GM08714 (cell line): Measurements from ENCODE around the gene SLCO4A1.

ENCODE experiments used
- H3K4me3 ChIP-seq: fragments of 200-500 bp; sonication (Bioruptor generic); 2 replicates; pipeline ENCODE4 v1.5.1; 2014; ENCODE audit warnings: mild to moderate bottlenecking, low read length, inconsistent platforms
- ZNF274 ChIP-seq: IDR thresholded peaks from 2 replicates; pipeline ENCODE4 v1.6.1; 2012; ENCODE audit warnings: mild to moderate bottlenecking, low read depth, low read length

The SLCO4A1 gene

DNA sequence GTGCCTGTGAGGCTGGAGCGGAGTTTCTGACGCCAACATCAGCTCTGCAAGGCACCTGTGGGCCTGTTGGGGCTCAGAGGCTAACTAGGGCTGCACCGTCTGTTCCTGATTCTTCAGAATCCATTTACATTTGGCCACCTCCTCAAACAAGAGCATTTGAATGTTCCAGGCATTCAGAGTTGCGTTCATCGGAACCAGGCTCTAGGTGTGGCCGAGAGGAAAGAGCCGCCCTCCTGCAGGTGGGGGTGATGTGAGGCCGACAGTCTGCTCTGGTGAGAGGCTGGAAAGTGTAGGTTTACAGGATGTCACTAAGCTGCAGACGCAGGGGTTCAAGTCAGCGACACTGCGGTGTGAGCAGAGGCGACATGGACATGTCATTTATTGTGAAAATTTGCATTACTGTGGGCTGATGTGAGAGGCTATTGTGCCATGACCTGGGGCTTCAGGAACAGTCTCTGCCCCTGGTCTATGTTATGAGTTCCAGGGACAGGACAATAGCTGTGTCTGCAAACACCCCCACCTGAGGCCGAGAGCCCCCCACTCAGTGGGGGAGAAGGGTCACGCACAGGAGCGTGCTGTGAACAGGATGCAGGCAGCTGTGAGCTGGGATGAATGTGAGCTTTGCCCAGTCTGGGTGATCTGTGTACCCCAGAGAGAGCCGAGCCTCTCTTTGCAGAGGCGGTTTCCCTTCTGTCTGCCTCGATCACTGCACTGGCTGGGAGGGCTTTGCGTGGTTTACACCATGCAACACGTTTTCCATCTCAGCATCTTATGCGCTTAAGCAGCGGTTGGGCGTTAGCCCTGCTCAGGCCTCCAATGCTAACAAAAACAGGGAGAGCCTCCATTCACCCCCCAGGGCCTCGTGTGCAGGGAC, 21.1 kb downstream of the SLCO4A1 start:
- H3K4me3 ChIP-seq: no peak overlapping the region
- TF ChIP-seq ZNF274: no peak

DNA sequence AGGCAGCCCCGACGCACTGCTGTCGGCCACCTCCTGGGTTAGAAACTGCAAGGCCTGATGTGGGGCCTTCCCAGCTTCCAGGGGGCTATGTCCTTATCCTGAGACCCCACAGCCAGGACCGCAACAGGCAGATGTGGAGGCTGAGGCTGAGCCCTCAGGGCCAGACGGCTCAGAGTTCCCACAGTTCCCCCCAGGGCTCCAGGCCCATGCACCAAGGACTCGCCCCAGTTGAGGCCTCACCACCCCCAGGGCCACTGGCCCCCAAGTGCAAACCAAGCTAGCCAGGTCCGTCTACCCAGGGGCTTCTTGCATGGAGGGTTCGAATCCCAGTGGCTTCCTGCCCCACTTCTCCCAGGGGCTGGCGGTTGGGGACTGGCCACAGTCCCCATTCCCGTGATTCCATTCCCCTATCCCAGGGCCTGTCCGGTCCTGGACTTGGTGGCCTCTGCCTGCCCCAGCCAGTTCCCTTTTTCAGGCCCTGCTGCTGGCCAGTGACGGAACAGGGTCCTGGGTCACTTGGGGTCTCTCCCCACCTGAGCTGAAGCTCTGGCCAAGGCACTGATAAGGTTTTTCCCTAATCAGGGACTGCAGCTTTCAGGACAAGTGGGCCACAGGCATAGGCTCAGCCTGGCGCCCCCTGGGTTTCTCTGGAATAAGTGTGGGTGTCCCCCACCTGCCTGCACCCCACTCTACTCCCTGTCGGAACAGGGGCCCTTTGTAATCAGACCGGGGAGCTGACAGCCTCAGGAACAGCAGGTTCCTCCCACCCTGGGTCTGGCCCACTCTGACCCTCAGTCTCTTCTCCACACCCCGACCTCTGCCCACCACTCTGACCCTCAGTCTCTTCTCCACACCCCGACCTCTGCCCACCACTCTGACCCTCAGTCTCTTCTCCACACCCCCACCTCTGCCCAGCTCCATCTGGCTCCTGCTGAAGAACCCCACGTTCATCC, 22.0 kb downstream of the SLCO4A1 start:
- TF ChIP-seq ZNF274: no peak
- no peak overlapping the region for H3K4me3 ChIP-seq

DNA sequence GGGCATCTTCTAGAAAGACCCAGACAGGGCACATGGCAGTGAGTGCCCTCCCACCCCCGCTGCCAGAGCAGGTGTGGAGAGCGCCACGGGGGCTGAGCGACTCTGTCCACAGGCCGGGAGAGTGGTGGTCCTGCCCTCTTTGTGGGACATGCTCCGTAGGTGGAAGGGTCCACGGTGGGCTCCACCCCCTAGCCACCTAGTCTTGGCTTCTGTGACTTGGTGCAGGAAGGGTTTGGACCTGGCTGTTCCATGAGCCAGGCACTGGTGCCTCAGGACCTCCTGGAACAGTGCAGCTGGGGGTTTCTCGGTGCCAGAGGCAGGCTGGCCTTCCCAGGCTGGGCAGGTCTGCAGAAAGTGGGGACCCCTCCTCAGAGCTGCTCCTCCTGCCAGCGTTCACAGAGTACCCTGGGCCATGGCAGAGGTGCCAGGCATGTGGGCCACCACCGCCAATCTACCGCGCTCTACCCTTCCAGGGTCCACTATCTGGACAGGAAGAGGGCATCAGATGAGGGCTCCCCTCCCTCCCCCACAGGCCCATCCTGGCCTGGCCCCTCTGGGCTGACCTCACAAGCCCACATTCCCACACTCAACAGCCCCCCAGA, 23.0 kb downstream of the SLCO4A1 start:
- no peak for TF ChIP-seq ZNF274
- H3K4me3 ChIP-seq: no peak overlapping the region

DNA sequence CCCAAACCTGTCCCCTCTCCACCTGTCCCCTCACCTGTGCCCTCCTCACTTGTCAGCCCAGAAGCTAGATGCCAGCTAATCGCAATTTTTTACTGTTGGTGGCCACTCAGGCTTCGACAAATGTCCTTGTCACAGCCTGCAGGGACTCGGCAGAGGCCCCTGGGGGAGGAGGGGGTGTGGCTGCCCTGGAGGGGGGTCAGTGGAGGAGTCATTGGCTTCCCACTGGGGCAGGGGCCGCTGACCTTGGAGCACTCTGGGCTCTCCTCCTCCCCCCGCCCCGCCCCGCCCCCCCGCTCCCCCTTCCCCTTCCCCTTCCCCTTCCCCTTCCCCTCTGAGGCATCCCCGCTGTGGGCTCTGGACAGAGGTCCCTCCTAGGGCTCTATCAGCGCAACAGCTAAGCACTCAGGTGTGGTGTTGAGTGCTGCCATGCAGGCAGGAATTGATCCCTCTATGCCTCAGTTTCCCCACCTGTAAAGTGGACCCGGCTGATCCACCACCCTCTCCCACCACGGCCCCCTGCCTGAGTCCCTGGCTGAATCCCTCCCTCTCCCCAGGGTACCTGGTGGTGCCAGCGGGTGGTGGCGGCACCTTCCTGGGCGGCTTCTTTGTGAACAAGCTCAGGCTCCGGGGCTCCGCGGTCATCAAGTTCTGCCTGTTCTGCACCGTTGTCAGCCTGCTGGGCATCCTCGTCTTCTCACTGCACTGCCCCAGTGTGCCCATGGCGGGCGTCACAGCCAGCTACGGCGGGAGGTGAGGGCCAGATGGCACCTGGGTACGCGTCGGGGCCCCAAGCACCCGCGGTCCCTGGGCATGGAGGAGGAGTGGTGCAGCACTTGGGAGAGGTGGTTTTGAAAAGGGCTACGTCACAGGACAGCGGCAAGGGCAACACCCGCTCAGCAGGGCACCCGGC, 23.8 kb downstream of the SLCO4A1 start:
- no peak for TF ChIP-seq ZNF274
- no peak overlapping the region for H3K4me3 ChIP-seq

DNA sequence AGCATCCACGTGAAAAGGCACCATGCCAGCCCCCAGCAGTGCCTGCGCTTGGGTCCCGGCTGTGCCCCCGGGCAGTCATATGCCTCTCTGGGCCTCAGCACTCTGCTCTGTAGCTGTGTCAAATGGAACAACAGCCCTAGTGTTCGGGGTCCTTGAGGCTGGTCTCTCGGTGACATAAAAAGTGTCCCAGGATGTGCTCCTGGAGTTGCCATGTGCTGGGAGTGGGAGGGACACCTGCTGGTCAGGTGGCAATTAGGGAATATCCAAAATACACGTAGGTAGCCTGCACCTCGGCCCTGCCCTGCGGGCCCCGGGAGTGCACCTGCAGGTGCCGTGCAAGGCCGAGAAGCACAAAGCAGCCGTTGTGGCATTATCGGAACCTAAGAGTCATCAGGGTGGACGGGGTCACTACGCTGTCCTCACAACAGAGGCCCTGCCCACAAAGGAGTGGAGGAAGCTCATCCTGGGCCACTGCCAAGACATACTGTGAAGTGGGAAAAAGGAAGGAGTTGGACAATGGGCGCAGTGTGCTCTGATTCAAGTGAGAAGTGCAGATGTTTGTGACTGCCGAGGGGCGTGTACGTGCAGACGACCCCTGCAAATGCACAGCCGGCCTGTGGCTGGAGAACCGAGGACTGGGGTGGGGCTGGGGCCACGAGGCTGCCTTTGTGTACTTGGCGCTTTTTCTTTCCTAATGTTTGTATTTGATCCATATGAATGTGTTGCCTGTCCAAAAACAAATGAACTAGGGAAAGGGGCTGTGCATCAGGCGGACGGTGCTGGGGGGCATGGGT, 24.6 kb downstream of the SLCO4A1 start:
- no peak overlapping the region for H3K4me3 ChIP-seq
- no peak for TF ChIP-seq ZNF274

DNA sequence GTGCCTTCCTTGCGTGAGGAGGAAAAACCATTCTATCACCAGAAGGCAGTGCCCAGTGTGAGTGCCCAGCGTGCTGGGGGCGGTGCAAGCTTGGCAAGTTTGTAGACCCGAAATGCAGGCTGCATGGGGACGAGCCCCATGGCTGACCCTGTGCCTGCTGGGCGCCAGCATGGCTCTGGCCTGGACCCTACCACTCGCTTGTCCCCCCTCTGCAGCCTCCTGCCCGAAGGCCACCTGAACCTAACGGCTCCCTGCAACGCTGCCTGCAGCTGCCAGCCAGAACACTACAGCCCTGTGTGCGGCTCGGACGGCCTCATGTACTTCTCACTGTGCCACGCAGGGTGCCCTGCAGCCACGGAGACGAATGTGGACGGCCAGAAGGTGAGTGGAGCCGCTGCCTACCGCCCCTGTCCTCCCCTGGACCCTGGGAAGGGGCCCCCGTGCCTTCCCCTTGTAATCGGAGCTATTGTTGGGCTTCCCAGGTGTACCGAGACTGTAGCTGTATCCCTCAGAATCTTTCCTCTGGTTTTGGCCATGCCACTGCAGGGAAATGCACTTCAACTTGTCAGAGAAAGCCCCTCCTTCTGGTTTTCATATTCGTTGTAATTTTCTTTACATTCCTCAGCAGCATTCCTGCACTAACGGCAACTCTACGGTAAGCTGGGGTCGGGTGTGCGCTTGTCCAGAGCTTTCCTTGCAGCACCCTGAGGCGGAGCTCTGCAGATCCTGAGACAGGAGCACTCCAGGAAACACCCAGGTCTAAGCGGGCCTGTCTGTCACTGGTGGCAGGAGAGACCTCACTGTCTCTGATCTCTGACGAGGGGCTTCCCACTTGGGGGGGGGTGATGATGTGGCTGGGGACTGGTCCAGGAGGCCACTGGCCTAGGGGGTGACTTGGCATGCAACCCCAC, 25.5 kb downstream of the SLCO4A1 start:
- no peak for TF ChIP-seq ZNF274
- H3K4me3 ChIP-seq: no peak overlapping the region

DNA sequence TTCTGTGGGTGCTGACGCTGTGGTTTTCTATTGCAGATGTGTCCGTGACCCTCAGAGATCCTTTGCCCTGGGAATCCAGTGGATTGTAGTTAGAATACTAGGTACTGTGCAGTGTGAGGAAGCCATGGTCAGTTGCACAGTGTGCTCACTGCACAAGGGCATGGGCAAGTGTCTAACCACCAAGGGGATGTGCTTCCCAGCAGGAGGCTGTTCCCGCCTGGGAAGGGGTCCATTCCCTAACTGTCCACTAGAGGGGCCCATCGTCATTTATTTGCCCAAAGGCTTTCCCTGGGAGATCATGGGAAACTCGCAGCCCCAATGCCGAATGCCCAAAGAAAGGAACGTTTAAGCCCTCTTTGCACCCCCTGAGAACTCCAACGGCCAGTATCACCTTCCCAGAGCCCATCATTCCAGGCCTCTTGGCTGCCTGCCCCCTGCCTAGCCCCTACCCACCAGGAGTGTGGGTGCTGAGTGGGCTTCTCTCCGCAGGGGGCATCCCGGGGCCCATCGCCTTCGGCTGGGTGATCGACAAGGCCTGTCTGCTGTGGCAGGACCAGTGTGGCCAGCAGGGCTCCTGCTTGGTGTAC, 26.2 kb downstream of the SLCO4A1 start:
- H3K4me3 ChIP-seq: no peak overlapping the region
- TF ChIP-seq ZNF274: no peak

DNA sequence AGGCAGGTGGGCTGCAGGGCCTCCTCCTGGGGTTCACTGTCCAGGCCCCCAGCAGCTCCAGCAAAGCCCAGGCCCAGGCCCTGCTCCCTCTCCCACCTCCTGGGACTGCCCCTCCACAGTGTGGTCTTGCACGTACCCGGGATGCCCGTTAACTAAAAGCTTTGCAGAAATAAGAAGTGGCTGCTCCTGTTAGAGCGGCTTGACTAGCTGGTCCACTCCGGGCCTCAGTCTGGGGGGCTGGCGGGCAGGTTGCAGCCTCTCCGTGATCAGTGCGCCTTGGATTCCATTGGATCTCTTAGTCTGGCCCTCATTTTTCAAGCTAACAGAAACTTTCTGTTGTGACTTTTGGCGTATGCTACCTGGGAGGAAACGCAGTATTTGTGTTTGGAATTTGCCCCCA, 26.9 kb downstream of the SLCO4A1 start:
- no peak for TF ChIP-seq ZNF274

DNA sequence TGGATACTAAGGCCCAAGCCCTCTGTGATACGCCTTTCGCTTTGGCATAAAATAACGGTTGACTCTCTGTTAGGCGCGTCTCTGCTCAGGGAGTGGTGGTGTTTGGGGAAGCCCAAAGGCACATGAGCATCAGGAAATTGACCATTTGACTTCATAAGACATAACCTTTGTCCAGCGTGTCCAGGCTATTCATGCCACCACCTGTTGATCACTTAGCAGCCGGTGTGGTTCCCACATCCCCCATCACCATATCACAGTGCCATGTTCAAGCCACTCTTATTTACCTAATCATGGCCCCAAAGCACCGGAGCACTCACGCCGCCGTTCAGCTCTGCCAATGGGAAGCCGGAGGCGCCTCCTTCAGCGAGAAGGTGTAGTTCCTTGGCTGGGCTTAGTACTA, 27.9 kb downstream of the SLCO4A1 start:
- no peak for TF ChIP-seq ZNF274
- no peak overlapping the region for H3K4me3 ChIP-seq

More for the DNA sequence above, 26.9 kb downstream of the SLCO4A1 start:
- H3K4me3 ChIP-seq: no peak overlapping the region

DNA sequence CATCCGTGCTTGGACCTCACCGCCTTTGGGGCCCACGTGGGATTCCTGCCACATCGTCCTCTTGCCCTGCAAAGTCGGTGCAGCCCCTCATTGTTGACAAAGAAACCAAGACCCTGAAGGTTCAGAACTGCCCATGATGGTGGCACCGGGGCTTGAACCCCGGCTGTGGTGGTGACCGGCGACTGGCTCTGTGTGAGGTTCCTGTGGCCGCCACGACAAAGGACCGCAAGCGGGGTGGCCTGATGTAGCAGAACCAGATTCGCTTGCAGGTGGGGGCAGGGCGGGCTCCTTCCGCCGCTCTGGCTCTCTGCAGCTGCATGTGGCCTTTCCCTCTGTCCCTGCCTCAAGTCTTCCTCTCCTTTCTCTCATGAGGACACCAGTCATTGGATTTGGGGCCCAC, 28.7 kb downstream of the SLCO4A1 start:
- TF ChIP-seq ZNF274: no peak
- H3K4me3 ChIP-seq: no peak overlapping the region

DNA sequence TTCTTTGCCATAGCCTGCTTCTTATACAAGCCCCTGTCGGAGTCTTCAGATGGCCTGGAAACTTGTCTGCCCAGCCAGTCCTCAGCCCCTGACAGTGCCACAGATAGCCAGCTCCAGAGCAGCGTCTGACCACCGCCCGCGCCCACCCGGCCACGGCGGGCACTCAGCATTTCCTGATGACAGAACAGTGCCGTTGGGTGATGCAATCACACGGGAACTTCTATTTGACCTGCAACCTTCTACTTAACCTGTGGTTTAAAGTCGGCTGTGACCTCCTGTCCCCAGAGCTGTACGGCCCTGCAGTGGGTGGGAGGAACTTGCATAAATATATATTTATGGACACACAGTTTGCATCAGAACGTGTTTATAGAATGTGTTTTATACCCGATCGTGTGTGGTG, 29.5 kb downstream of the SLCO4A1 start:
- no peak overlapping the region for H3K4me3 ChIP-seq
- no peak for TF ChIP-seq ZNF274
